BLaER1 treated with 17β-estradiol and CSF1 and Interleukin-3, amounts not matched to agents 10 nM and 100 nM (cell line): ENCODE data around the gene GLP1R.

Experiments
- H3K27ac ChIP-seq, 11 experiments: shearing (Covaris generic); formaldehyde crosslinking; 2 replicates each; pipeline ENCODE4 v1.8.1; 2022
- H3K27me3 ChIP-seq, 11 experiments: shearing (Covaris generic); formaldehyde crosslinking; 2 replicates each; pipeline ENCODE4 v1.8.1; 2022
- H3K36me3 ChIP-seq, 11 experiments: shearing (Covaris generic); formaldehyde crosslinking; 2 replicates each; pipeline ENCODE4 v1.8.1; 2022
- H3K4me1 ChIP-seq, 10 experiments: shearing (Covaris generic); formaldehyde crosslinking; 2 replicates each; pipeline ENCODE4 v1.8.1; 2022
- H3K4me2 ChIP-seq, 11 experiments: shearing (Covaris generic); formaldehyde crosslinking; 2 replicates each; pipeline ENCODE4 v1.8.1; 2022
- H3K4me3 ChIP-seq, 10 experiments: shearing (Covaris generic); formaldehyde crosslinking; 2 replicates each; pipeline ENCODE4 v1.8.1; 2022
- H3K9ac ChIP-seq, 11 experiments: shearing (Covaris generic); formaldehyde crosslinking; 2 replicates each; pipeline ENCODE4 v1.8.1; 2022
- H3K9me3 ChIP-seq, 11 experiments: shearing (Covaris generic); formaldehyde crosslinking; replicated peaks in 1 of 11; 2 replicates each; pipeline ENCODE4 v1.8.1; 2022
- H4K20me1 ChIP-seq, 11 experiments: shearing (Covaris generic); formaldehyde crosslinking; 2 replicates each; pipeline ENCODE4 v1.8.1; 2022
- Cebpa-rat ChIP-seq, 11 experiments: shearing (Covaris generic); IDR thresholded peaks; 2 replicates each; pipeline ENCODE4 v1.8.1; 2022

Gene GLP1R

DNA sequence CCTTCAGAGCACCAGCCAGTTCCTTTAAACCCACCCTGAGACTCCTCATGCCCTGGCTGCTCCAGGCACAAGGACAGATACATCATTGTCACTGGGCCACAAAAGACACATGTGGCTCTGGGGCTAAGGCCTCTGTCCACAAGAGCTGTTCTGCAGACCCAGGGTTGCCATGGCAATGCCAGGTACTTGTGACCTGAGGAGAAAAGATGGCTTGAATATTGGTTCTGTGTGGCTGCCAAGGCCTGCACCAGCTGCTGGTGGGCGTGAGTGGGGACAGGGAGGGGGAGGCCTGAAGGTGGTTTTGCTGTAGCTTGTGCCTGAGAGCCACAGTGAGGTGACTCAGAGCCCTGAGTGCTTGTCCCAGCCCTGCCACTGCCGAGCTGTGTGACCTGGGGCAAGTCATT, 34.7 kb downstream of the GLP1R start:
- no peak overlapping the region for H3K4me2 ChIP-seq
- TF ChIP-seq Cebpa-rat (IDR thresholded peaks at IDR 0.05) = no peak

DNA sequence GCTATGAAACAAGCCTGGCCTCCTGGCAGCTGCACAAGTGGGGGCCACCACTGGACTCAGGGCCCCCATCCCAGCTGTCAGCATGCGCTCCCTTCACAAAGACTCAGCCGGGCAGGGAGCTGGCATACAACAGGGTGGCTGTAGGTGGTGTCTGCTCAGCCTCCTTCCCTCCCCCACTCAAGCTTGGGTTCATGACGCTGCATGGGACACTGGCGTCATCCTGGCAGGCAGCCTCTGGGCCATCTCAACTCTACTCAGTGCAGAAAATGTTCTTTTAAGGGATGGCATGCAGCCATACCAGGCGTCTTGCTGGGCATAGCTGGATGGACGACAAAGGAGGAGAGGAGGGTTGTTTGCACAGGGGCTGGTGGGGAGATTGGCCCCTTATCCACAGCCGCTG, 35.9 kb downstream of the GLP1R start:
- Histone ChIP-seq H3K27ac (no peak overlapping the region), H4K20me1 (peaks cover 0 to 6% (median 0%) of the 10 kb centered on the region in 11 experiments; a peak in 1 of 22 replicates), H3K36me3 (no peaks in the 10 kb centered on the region), H3K9ac (no peak overlapping the region), H3K4me2 (peak overlapping the region in 8 of 11 experiments; percentile 14 to 64 (median 52); a peak in 15 of 22 replicates), H3K4me3 (no peak overlapping the region), H3K9me3 (no peaks in the 10 kb centered on the region), H3K27me3 (no peaks in the 10 kb centered on the region), H3K4me1 (peaks cover 5 to 28% (median 20%) of the 10 kb centered on the region in 10 experiments; a peak in 18 of 20 replicates)
- TF ChIP-seq Cebpa-rat (IDR thresholded peaks at IDR 0.05) = no peak

More for the DNA sequence above, 34.7 kb downstream of the GLP1R start:
- no peaks in the 10 kb centered on the region for H3K9me3 ChIP-seq
- peaks cover 0 to 25% (median 19%) of the 10 kb centered on the region in 10 experiments; a peak in 18 of 20 replicates for H3K4me1 ChIP-seq
- no peak overlapping the region for H3K9ac ChIP-seq
- H4K20me1 ChIP-seq = peaks cover 0 to 6% (median 0%) of the 10 kb centered on the region in 11 experiments; a peak in 1 of 22 replicates
- H3K36me3 ChIP-seq = no peaks in the 10 kb centered on the region
- no peak overlapping the region for H3K4me3 ChIP-seq
- no peak overlapping the region for H3K27ac ChIP-seq
- no peaks in the 10 kb centered on the region for H3K27me3 ChIP-seq

DNA sequence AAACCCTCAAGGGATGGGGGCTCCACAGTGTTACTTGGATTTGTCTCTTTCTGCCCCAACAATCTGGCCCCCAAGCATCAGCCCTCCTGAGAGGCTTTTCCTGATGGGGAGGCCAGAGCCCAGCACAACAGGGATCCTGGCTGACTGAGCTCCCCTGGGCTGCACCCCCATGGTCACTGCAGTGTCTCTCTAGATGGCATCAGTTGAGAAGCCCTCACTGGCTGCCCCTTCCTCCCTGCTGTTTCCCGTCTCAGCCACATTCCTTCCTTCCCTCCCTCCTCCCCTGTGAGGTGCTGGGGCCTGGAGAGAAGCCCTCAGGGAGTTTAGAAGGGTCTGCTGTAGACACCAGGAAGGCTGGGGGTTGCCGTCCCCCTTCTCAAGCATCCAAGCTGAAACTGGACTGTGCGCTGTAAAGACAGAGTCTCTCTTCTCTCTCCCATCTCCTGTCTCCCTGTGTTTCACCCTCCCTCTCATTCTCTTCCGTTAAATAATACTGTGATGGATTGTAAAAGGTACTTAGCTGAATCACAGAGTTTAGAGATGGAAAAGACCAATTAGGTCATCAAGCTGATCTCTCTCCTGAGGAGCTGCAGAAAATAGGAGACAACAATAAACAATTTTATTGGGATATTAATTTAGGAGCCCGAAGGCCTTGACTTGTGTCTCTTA, 36.7 kb downstream of the GLP1R start:
- Histone ChIP-seq H3K27me3 (no peaks in the 10 kb centered on the region), H3K27ac (no peak overlapping the region), H3K9ac (no peak overlapping the region)

DNA sequence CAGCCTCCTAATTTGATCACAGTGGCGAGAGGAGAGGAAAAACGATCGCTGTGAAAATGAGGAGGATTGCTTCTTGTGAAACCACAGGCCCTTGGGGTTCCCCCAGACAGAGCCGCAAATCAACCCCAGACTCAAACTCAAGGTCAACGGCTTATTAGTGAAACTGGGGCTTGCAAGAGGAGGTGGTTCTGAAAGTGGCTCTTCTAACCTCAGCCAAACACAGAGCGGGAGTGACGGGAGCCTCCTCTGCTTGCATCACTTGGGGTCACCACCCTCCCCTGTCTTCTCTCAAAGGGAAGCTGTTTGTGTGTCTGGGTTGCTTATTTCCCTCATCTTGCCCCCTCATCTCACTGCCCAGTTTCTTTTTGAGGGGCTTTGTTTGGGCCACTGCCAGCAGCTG, 37.7 kb downstream of the GLP1R start:
- H3K27ac ChIP-seq = no peak overlapping the region
- peaks cover 14 to 37% (median 30%) of the 10 kb centered on the region in 10 experiments; a peak in 19 of 20 replicates for H3K4me1 ChIP-seq
- H4K20me1 ChIP-seq = peaks cover 0 to 6% (median 0%) of the 10 kb centered on the region in 11 experiments; a peak in 1 of 22 replicates
- TF ChIP-seq Cebpa-rat (IDR thresholded peaks at IDR 0.05) = no peak
- H3K4me2 ChIP-seq = peak overlapping the region in 5 of 11 experiments; percentile 2 to 64 (median 62); a peak in 5 of 22 replicates
- no peak overlapping the region for H3K9ac ChIP-seq
- H3K36me3 ChIP-seq = no peaks in the 10 kb centered on the region
- H3K27me3 ChIP-seq = no peaks in the 10 kb centered on the region
- no peak overlapping the region for H3K4me3 ChIP-seq
- no peaks in the 10 kb centered on the region for H3K9me3 ChIP-seq

More for the DNA sequence above, 36.7 kb downstream of the GLP1R start:
- Histone ChIP-seq H4K20me1 (peaks cover 0 to 6% (median 0%) of the 10 kb centered on the region in 11 experiments; a peak in 1 of 22 replicates), H3K4me2 (peak overlapping the region in 9 of 11 experiments; percentile 7 to 64 (median 52); a peak in 17 of 22 replicates), H3K4me3 (no peak overlapping the region), H3K36me3 (no peaks in the 10 kb centered on the region), H3K9me3 (no peaks in the 10 kb centered on the region), H3K4me1 (peaks cover 12 to 35% (median 27%) of the 10 kb centered on the region in 10 experiments; a peak in 19 of 20 replicates)
- TF ChIP-seq Cebpa-rat (IDR thresholded peaks at IDR 0.05) = no peak

DNA sequence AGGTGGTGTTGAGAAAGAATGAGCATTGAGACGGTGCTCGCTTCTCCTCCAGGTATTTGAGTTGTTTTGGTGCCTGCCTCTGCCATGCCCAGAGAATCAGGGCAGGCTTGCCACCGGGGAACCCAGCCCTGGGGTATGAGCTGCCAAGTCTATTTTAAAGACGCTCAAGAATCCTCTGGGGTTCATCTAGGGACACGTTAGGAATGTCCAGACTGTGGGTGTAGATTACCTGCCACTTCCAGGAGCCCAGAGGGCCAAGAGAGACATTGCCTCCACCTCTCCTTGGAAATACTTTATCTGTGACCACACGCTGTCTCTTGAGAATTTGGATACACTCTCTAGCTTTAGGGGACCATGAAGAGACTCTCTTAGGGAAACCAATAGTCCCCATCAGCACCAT, 38.1 kb downstream of the GLP1R start:
- Histone ChIP-seq H3K36me3 (no peaks in the 10 kb centered on the region), H3K4me2 (peak overlapping the region in 2 of 11 experiments; percentile 53 to 62; a peak in 1 of 22 replicates), H3K4me1 (peaks cover 14 to 37% (median 30%) of the 10 kb centered on the region in 10 experiments; a peak in 19 of 20 replicates), H3K27me3 (no peaks in the 10 kb centered on the region), H3K9ac (no peak overlapping the region), H4K20me1 (peaks cover 0 to 6% (median 0%) of the 10 kb centered on the region in 11 experiments; a peak in 1 of 22 replicates), H3K27ac (no peak overlapping the region), H3K4me3 (no peak overlapping the region), H3K9me3 (no peaks in the 10 kb centered on the region)
- TF ChIP-seq Cebpa-rat (IDR thresholded peaks at IDR 0.05) = no peak

DNA sequence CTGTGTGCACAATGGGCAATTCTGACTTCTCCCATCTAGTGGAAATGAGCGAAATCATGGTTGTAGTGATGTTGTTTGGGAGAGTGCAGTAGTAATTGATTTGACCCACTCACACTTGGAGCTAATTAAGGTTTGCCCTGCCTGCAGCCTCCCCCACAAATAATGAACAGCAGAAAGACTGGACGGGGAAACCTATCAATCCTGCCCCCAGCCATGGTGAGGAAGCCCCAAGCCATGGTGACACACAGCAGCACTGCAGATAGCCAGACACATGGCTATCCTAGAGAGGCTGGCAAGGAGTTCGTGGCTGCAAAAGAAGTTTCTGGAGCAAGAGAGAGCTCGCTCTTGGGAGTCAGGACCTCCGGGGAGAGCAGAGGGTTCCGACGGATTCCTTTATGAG, 38.6 kb downstream of the GLP1R start:
- no peak for TF ChIP-seq Cebpa-rat (IDR thresholded peaks at IDR 0.05)
- Histone ChIP-seq H3K9ac (no peak overlapping the region), H3K9me3 (no peaks in the 10 kb centered on the region), H3K27me3 (no peaks in the 10 kb centered on the region), H3K36me3 (no peaks in the 10 kb centered on the region), H3K27ac (no peak overlapping the region), H4K20me1 (peaks cover 0 to 6% (median 0%) of the 10 kb centered on the region in 11 experiments; a peak in 1 of 22 replicates), H3K4me2 (no peak overlapping the region), H3K4me1 (peaks cover 14 to 37% (median 30%) of the 10 kb centered on the region in 10 experiments; a peak in 19 of 20 replicates), H3K4me3 (no peak overlapping the region)

DNA sequence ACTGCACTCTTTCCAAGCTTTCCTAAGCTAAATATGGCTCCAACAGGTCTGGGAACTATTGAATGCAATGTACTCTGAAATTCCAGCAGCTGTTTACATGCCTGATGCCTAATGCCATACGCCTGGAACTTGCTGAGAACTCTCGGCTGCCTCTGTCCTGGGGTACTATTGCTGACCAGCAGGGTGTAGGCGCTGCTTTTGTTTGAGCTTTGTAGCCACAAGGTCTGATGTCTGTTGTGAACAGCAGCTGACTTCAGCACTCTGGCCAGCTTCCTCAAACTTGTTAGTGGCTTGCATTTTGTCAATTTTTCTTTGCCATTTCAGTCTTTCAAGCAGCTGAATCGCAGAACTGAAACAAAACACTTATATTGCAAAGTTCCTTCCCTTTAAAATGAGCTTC, 39.8 kb downstream of the GLP1R start:
- Histone ChIP-seq H3K27me3 (no peaks in the 10 kb centered on the region), H3K4me1 (peaks cover 14 to 37% (median 30%) of the 10 kb centered on the region in 10 experiments; a peak in 19 of 20 replicates), H3K27ac (no peak overlapping the region), H3K4me3 (no peak overlapping the region), H3K9me3 (no peaks in the 10 kb centered on the region), H3K36me3 (no peaks in the 10 kb centered on the region), H4K20me1 (peaks cover 0 to 4% (median 0%) of the 10 kb centered on the region in 11 experiments; a peak in 1 of 22 replicates), H3K4me2 (peak overlapping the region in 2 of 11 experiments; percentile 56 to 65; a peak in 4 of 22 replicates), H3K9ac (no peak overlapping the region)
- no peak for TF ChIP-seq Cebpa-rat (IDR thresholded peaks at IDR 0.05)

DNA sequence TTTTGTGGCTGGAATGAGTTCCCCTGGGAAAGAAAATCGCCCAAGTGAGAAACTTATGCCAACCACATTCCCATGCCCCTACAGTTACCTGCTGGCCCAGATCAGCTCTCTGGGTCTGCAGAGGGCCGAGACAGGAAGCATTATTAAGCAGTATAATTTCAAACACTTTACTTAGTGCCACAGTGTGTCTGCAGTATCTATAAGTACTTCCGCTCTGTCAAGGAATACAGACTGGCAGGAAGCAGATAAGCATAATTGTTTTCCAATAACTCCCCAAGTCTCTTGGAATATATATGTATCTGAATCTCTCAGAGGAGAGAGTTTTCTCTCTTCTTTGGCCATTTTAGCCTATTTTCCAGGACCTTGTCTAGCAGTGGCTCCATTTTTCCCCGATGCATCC, 41.5 kb downstream of the GLP1R start:
- H3K27ac ChIP-seq = no peak overlapping the region
- peaks cover 14 to 28% (median 24%) of the 10 kb centered on the region in 10 experiments; a peak in 19 of 20 replicates for H3K4me1 ChIP-seq
- H3K4me3 ChIP-seq = no peak overlapping the region
- peak overlapping the region; percentile 15 to 52 (median 41); a peak in 20 of 22 replicates for H3K4me2 ChIP-seq
- H3K36me3 ChIP-seq = no peaks in the 10 kb centered on the region
- H4K20me1 ChIP-seq = 0 out of 22 replicates have a peak, but pooled peaks cover 0 to 4% (median 0%) of the 10 kb centered on the region in 11 experiments
- no peak overlapping the region for H3K9ac ChIP-seq
- no peak for TF ChIP-seq Cebpa-rat (IDR thresholded peaks at IDR 0.05)
- no peaks in the 10 kb centered on the region for H3K27me3 ChIP-seq
- H3K9me3 ChIP-seq = no peaks in the 10 kb centered on the region

DNA sequence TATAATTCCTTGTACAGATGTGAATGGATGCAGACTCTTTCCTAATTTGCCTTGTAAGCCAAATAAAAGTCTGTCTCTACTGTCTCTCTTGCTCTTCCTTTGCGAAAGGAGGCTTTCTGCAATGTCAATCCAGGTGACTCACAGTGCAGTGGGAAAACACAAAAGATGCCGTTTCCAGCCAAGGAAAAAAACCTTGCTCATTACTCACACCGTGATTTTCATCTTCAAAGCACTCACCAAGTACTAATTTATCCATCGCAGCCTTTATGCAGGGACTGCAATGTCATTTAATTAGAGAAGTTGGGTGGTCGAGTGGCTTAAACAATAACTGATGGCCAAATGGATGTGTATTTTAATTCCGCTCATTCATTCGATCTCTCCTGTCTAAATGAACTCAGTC, 42.6 kb downstream of the GLP1R start:
- no peak overlapping the region for H3K9ac ChIP-seq
- no peaks in the 10 kb centered on the region for H3K27me3 ChIP-seq
- no peaks in the 10 kb centered on the region for H3K36me3 ChIP-seq
- no peaks in the 10 kb centered on the region for H3K9me3 ChIP-seq
- H3K4me3 ChIP-seq = no peak overlapping the region
- TF ChIP-seq Cebpa-rat (IDR thresholded peaks at IDR 0.05) = no peak
- no peak overlapping the region for H3K4me2 ChIP-seq
- 0 out of 22 replicates have a peak, but pooled peaks cover 0 to 4% (median 0%) of the 10 kb centered on the region in 11 experiments for H4K20me1 ChIP-seq
- H3K4me1 ChIP-seq = peaks cover 10 to 27% (median 14%) of the 10 kb centered on the region in 10 experiments; a peak in 19 of 20 replicates
- H3K27ac ChIP-seq = no peak overlapping the region
